HCT116 (cell line): ENCODE data around the gene LGI1. TPM values are rescaled to one million over a fixed set of nuclear protein-coding genes. Genes with fewer than 3 reads are reported as not detected.
"Not testable (repeated sequence)": the region's sequence is repeated elsewhere in the genome, so short reads cannot be mapped to it uniquely, and the experiment has no call there.

Source experiments
- ATAC-seq: fragments of 200-7000 bp; cut with Tn5 transposase; 2 replicates; pipeline ENCODE4 v1.9.1; 2020; ENCODE audit warnings: mild to moderate bottlenecking, moderate library complexity
- BruUV-seq: library from RNA; stranded (reverse); fragments of 400-500 nt; replicated peaks from 2 replicates; lab custom pipeline; 2021; lab: Mats Ljungman, UMichigan
- CTCF ChIA-PET: fragments of 300-600 bp; sonication (Branson Sonifier 250); formaldehyde crosslinking; loops from one replicate; lab custom pipeline; 2021; ENCODE audit warnings: antibody characterized with exemption; lab: Charles Lee
- POLR2A ChIA-PET: fragments of 300-600, 350-600 bp; sonication (Branson Sonifier 250); formaldehyde crosslinking; loops from one replicate; lab custom pipeline; 2021; ENCODE audit warnings: antibody characterized with exemption; lab: Charles Lee
- RAD21 ChIA-PET, 2 experiments: fragments of 300-600 bp; sonication (Branson Sonifier 250); formaldehyde crosslinking; loops; one replicate each; lab custom pipeline; 2023; ENCODE audit warnings: low total read pairs in 2 of 2; ENCODE audit not compliant: uncharacterized antibody in 2 of 2, unreplicated experiment in 2 of 2, low non-redundant PET in 1 of 2; lab: Charles Lee
- DNase-seq: peaks from one replicate; pipeline ENCODE4 v3.0.0-alpha.2; 2010; ENCODE audit warnings: low read depth, low spot score
- H2AFZ ChIP-seq: fragments of 200-600 bp; shearing (Covaris generic), sonication (generic); 2 replicates; pipeline ENCODE4 v1.6.1; 2017; ENCODE audit warnings: low read depth, mixed run types, mixed read lengths, antibody characterized with exemption, low read length; ENCODE audit not compliant: poor library complexity, severe bottlenecking
- H3K27ac ChIP-seq: 2 replicates; pipeline ENCODE4 v1.5.1; 2012; ENCODE audit warnings: low read depth, low read length
- H3K27me3 ChIP-seq: fragments of 200-600 bp; sonication (generic); 2 replicates; pipeline ENCODE4 v1.6.1; 2016; ENCODE audit warnings: mixed run types, low read length, mixed read lengths; ENCODE audit not compliant: insufficient read depth
- H3K36me3 ChIP-seq, 2 experiments: fragments of 200-500 bp in 1 of 2; fragments of 200-600 bp in 1 of 2; sonication (Bioruptor generic) in 1 of 2; sonication (generic) in 1 of 2; 2 replicates each; pipeline versions ENCODE4 v1.5.1 to v1.6.1; 2014 to 2016; ENCODE audit warnings: low read length in 2 of 2, inconsistent platforms in 1 of 2, mixed read lengths in 1 of 2, mixed run types in 1 of 2; ENCODE audit not compliant: insufficient read depth in 2 of 2, control insufficient read depth in 1 of 2
- H3K4me1 ChIP-seq, 2 experiments: fragments of 200-600 bp in 1 of 2; sonication (generic) in 1 of 2; 2 replicates each; pipeline versions ENCODE4 v1.5.1 to v1.6.1; 2012 to 2017; ENCODE audit warnings: low read length in 2 of 2, inconsistent platforms in 1 of 2, mild to moderate bottlenecking in 1 of 2, mixed read lengths in 1 of 2, mixed run types in 1 of 2, moderate library complexity in 1 of 2; ENCODE audit not compliant: insufficient read depth in 2 of 2, control insufficient read depth in 1 of 2
- H3K4me2 ChIP-seq: fragments of 200-600 bp; sonication (generic); 2 replicates; pipeline ENCODE4 v1.6.1; 2017; ENCODE audit warnings: mixed run types, low read length, mixed read lengths
- H3K4me3 ChIP-seq, 2 experiments: fragments of 200-600 bp in 1 of 2; sonication (generic) in 1 of 2; replicated peaks in 1 of 2; 2 replicates each; pipeline ENCODE4 v1.5.1; 2011 to 2016; ENCODE audit warnings: low read length in 2 of 2, control low read depth in 1 of 2, low read depth in 1 of 2, mild to moderate bottlenecking in 1 of 2, mixed read lengths in 1 of 2, mixed run types in 1 of 2
- H3K79me2 ChIP-seq: fragments of 200-600 bp; sonication (generic); 2 replicates; pipeline ENCODE4 v1.6.1; 2017; ENCODE audit warnings: mild to moderate bottlenecking, mixed run types, low read length, moderate library complexity, mixed read lengths; ENCODE audit not compliant: insufficient read depth
- H3K9ac ChIP-seq: fragments of 200-600 bp; sonication (generic); 2 replicates; pipeline ENCODE4 v1.6.1; 2016; ENCODE audit warnings: low read length, mixed read lengths
- H3K9me2 ChIP-seq: fragments of 200-600 bp; sonication (generic), shearing (Covaris generic); 2 replicates; pipeline ENCODE4 v1.6.1; 2017; ENCODE audit warnings: mixed run types, mild to moderate bottlenecking, moderate library complexity; ENCODE audit not compliant: insufficient read depth
- H3K9me3 ChIP-seq, 2 experiments: fragments of 200-500 bp in 1 of 2; fragments of 200-600 bp in 1 of 2; sonication (Bioruptor generic) in 1 of 2; sonication (generic) in 1 of 2; 2 replicates each; pipeline ENCODE4 v1.6.1; 2014 to 2017; ENCODE audit warnings: low read length in 2 of 2, mixed read lengths in 2 of 2, inconsistent platforms in 1 of 2, low read depth in 1 of 2, mild to moderate bottlenecking in 1 of 2, mixed run types in 1 of 2, moderate library complexity in 1 of 2; ENCODE audit not compliant: control insufficient read depth in 1 of 2, insufficient read depth in 1 of 2
- H4K20me1 ChIP-seq: fragments of 200-600 bp; sonication (generic), shearing (Covaris generic); 2 replicates; pipeline ENCODE4 v1.6.1; 2017; ENCODE audit warnings: mixed run types, mild to moderate bottlenecking, moderate library complexity; ENCODE audit not compliant: insufficient read depth
- EGR1 ChIP-seq: IDR thresholded peaks from 2 replicates; pipeline ENCODE4 v1.6.1; 2012; ENCODE audit warnings: low read depth
- POLR2AphosphoS5 ChIP-seq: IDR thresholded peaks from 2 replicates; pipeline ENCODE4 v1.6.1; 2011; ENCODE audit warnings: mild to moderate bottlenecking, low read depth, low read length, moderate library complexity
- TCF7L2 ChIP-seq: IDR thresholded peaks from 2 replicates; pipeline ENCODE4 v1.7.0; 2011; ENCODE audit warnings: borderline replicate concordance, inconsistent platforms; ENCODE audit not compliant: insufficient read depth, insufficient read length; ENCODE audit errors: extremely low read depth
- ZFX ChIP-seq: fragments of 450-650 bp; IDR thresholded peaks from 2 replicates; pipeline ENCODE4 v1.6.1; 2017
- ZNF274 ChIP-seq: fragments of 200-500 bp; sonication (Bioruptor generic); IDR thresholded peaks from 2 replicates; pipeline ENCODE4 v1.6.1; 2014; ENCODE audit warnings: mild to moderate bottlenecking, low read depth, low read length, inconsistent platforms
- intact Hi-C: fragments of 100-400 bp; cut with micrococcal nuclease; formaldehyde crosslinking; loops from 2 replicates; pipeline ENCODE4 v1.10.0; 2022
- total RNA-seq: library from RNA; stranded (reverse); gene quantifications from one replicate; pipeline ENCODE4 v1.2.1, GENCODE V29; 2021; ENCODE audit not compliant: unreplicated experiment
- TF ChIP-seq, protein P1 (sequence below): IDR thresholded peaks from 2 replicates; pipeline ENCODE4 v1.6.1; 2011; ENCODE audit warnings: mild to moderate bottlenecking, low read length, moderate library complexity; ENCODE audit not compliant: insufficient replicate concordance; ENCODE audit errors: extremely low read depth
- TF ChIP-seq, protein P2 (sequence below), 3 experiments: fragments of 200-600 bp in 1 of 3; sonication (generic) in 1 of 3; IDR thresholded peaks in 2 of 3; conservative IDR thresholded peaks in 1 of 3; 2 replicates each; pipeline ENCODE4 v1.5.1; 2012 to 2017; ENCODE audit warnings: low read depth in 2 of 3, low read length in 2 of 3, antibody characterized with exemption in 1 of 3, borderline replicate concordance in 1 of 3, control low read depth in 1 of 3, mild to moderate bottlenecking in 1 of 3, mixed read lengths in 1 of 3, mixed run types in 1 of 3, moderate library complexity in 1 of 3; ENCODE audit not compliant: insufficient read depth in 1 of 3

The LGI1 gene
- total RNA-seq, 1 experiment from 2014 or later, result not detected

GRCh38 chr10:93826355-93826754, 68.6 kb downstream of the LGI1 start (continued):
- TF ChIP-seq, protein P1, sequence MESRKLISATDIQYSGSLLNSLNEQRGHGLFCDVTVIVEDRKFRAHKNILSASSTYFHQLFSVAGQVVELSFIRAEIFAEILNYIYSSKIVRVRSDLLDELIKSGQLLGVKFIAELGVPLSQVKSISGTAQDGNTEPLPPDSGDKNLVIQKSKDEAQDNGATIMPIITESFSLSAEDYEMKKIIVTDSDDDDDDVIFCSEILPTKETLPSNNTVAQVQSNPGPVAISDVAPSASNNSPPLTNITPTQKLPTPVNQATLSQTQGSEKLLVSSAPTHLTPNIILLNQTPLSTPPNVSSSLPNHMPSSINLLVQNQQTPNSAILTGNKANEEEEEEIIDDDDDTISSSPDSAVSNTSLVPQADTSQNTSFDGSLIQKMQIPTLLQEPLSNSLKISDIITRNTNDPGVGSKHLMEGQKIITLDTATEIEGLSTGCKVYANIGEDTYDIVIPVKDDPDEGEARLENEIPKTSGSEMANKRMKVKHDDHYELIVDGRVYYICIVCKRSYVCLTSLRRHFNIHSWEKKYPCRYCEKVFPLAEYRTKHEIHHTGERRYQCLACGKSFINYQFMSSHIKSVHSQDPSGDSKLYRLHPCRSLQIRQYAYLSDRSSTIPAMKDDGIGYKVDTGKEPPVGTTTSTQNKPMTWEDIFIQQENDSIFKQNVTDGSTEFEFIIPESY, result no peak

GRCh38 chr10:93827056-93827804, 69.5 kb downstream of the LGI1 start:
- no peak overlapping the region for H3K27ac ChIP-seq
- no peaks in the 10 kb centered on the region for H3K36me3 ChIP-seq
- ChIA-PET CTCF (interaction anchor here (1.1 kb wide), 1 partner anchor 9 kb away, joined by 3 read pairs; no protein-coding TSS in a partner anchor), POLR2A (no interaction called here), RAD21 (no interaction called here)
- no peaks in the 10 kb centered on the region for H3K27me3 ChIP-seq
- intact Hi-C loops, result loop anchor here (10.0 kb wide), 1 partner anchor 398 kb away; no protein-coding TSS in a partner anchor
- no peak overlapping the region for H2AFZ ChIP-seq
- no peak for ATAC-seq
- H3K79me2 ChIP-seq, result no peaks in the 10 kb centered on the region
- H3K9me2 ChIP-seq, result no peaks in the 10 kb centered on the region
- no peak overlapping the region for H3K9ac ChIP-seq
- no peaks in the 10 kb centered on the region for H3K9me3 ChIP-seq
- no peak overlapping the region for H3K4me2 ChIP-seq
- H3K4me1 ChIP-seq, result no peaks in the 10 kb centered on the region
- no peaks in the 10 kb centered on the region for H4K20me1 ChIP-seq
- no peak for DNase-seq
- TF ChIP-seq POLR2AphosphoS5 (no peak), EGR1 (no peak), ZFX (no peak), TCF7L2 (no peak), ZNF274 (no peak)
- TF ChIP-seq, protein P1, result no peak
- TF ChIP-seq, protein P2, sequence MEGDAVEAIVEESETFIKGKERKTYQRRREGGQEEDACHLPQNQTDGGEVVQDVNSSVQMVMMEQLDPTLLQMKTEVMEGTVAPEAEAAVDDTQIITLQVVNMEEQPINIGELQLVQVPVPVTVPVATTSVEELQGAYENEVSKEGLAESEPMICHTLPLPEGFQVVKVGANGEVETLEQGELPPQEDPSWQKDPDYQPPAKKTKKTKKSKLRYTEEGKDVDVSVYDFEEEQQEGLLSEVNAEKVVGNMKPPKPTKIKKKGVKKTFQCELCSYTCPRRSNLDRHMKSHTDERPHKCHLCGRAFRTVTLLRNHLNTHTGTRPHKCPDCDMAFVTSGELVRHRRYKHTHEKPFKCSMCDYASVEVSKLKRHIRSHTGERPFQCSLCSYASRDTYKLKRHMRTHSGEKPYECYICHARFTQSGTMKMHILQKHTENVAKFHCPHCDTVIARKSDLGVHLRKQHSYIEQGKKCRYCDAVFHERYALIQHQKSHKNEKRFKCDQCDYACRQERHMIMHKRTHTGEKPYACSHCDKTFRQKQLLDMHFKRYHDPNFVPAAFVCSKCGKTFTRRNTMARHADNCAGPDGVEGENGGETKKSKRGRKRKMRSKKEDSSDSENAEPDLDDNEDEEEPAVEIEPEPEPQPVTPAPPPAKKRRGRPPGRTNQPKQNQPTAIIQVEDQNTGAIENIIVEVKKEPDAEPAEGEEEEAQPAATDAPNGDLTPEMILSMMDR (IDR thresholded peaks at IDR 0.05 in 2 of 3, conservative IDR thresholded peaks at IDR 0.05 in 1 of 3; ENCODE audit: borderline replicate concordance in 1 of 3, insufficient read depth in 1 of 3, low read depth in 2 of 3, low read length in 2 of 3), result no peak
- BruUV-seq, result no TSS peak
- no peak overlapping the region for H3K4me3 ChIP-seq

DNA sequence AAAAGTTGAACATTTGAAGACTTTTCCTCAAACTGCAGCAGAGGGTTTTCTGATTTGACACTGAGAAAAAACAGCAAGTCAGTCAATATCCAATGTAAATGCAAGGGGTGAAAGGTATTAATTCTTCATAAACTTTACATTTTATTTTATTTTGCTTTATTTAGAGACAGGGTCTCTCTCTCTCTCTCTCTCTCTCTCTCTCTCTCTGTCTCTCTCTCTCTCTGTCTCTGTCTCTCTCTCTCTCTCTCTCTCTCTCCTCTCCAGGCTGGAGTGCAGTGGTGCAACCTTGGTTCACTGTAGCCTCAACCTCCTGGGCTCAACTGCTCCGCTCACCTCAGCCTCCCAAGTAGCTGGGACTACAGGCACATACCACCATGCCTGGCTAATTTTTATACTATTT, 73.3 kb downstream of the LGI1 start:
- intact Hi-C loops, H2AFZ ChIP-seq, H3K9me2 ChIP-seq, H3K9me3 ChIP-seq, CTCF ChIA-PET, H3K36me3 ChIP-seq, H3K4me1 ChIP-seq, H3K4me3 ChIP-seq, H3K27me3 ChIP-seq, H3K4me2 ChIP-seq, BruUV-seq, H3K9ac ChIP-seq, DNase-seq, H3K79me2 ChIP-seq, H3K27ac ChIP-seq, POLR2A ChIA-PET, RAD21 ChIA-PET, H4K20me1 ChIP-seq, ATAC-seq: not testable (repeated sequence)
